H1 (cell line): ENCODE results near the gene CENPX. TPM values are rescaled to one million over a fixed set of nuclear protein-coding genes. Genes with fewer than 3 reads are reported as not detected.

Experiments
- ATF2 ChIP-seq: IDR thresholded peaks from 2 replicates; pipeline ENCODE4 v1.6.1; 2012; ENCODE audit warnings: low read length, inconsistent platforms
- CBX8 ChIP-seq: fragments of 300-800, 300-1000 bp; sonication (generic); IDR thresholded peaks from 2 replicates; pipeline ENCODE4 v1.7.1; 2016; ENCODE audit warnings: low read depth, low read length, borderline replicate concordance
- FOSL1 ChIP-seq: IDR thresholded peaks from 2 replicates; pipeline ENCODE4 v1.6.1; 2011; ENCODE audit warnings: mild to moderate bottlenecking, low read depth, low read length, moderate library complexity; ENCODE audit not compliant: insufficient read depth
- RBBP5 ChIP-seq: IDR thresholded peaks from 2 replicates; pipeline ENCODE4 v1.7.1; 2012; ENCODE audit warnings: low read depth, mild to moderate bottlenecking, inconsistent platforms, low read length, moderate library complexity, borderline replicate concordance
- polyA plus RNA-seq, 7 experiments: library from polyadenylated mRNA; depleted of rRNA in 3 of 7; stranded (reverse) in 5 of 7; unstranded in 2 of 7; fragments of >200 nt in 5 of 7; fragments of 200-250 nt in 2 of 7; gene quantifications; 1 replicate in 5 of 7; 2 replicates in 1 of 7; 4 replicates in 1 of 7; pipeline versions ENCODE4 v1.2.1 to v1.2.3, GENCODE V29; 2011 to 2013; ENCODE audit warnings: missing spikeins in 2 of 7, mixed read lengths in 2 of 7
- total RNA-seq: library from RNA; stranded (reverse); fragmentation: NEBNext Ultra II Directional; extraction: Animal tissue kit (Norgen Biotek cat#: 25700); gene quantifications from 2 replicates; pipeline ENCODE4 v1.2.1, GENCODE V29; 2021

CENPX gene
- total and polyA plus RNA-seq, 2 of the 8 experiments (the other 6 are each of a cell fraction or from before 2014, with no cell fraction given), result 116 to 122 TPM

DNA sequence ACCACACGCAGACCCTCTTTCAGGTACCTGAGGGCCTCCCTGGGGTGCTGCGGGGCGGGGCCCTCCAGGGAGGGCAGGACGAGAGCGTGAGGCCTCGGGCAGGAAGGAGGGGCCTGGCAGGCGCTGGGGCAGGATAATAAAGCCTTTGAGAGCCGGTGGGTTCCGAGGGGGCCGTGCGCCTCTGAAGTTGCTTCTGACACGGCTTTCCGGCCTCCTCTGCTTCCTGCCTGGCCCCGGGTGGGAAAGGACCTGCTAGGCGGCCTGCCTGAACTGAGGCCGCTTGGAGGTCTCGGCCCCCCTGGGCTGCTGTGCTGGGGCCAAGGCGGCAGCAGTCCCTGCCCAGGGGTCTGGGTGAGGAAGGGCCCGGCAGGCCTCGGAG, 10.4 kb downstream of the CENPX start (continued):
- TF ChIP-seq ATF2, result no peak
- no peak for TF ChIP-seq FOSL1
- TF ChIP-seq CBX8, result no peak
- no peak for TF ChIP-seq RBBP5
